Breast epithelium (tissue), 3 donors: ENCODE data around the gene HTT.

Source experiments
- CTCF ChIP-seq, 3 donors: fragments of 450-650 bp; IDR thresholded peaks; one replicate each; pipeline ENCODE4 v1.5.1; 2016 to 2017; ENCODE audit warnings: antibody characterized with exemption in 3 of 3, mild to moderate bottlenecking in 3 of 3, moderate library complexity in 3 of 3
- POLR2A ChIP-seq: fragments of 450-650 bp; IDR thresholded peaks from one replicate; pipeline ENCODE4 v1.6.1; 2016; ENCODE audit warnings: antibody characterized with exemption, mild to moderate bottlenecking, moderate library complexity
- POLR2AphosphoS5 ChIP-seq, 3 donors: sonication (generic); formaldehyde crosslinking; IDR thresholded peaks; one replicate each; pipeline ENCODE4 v1.6.1; 2017; ENCODE audit warnings: antibody characterized with exemption in 3 of 3

- TF ChIP-seq CTCF (IDR thresholded peaks at IDR 0.05) (no peak), POLR2A (no peak), POLR2AphosphoS5 (IDR thresholded peaks at IDR 0.05) (no peak)
Observed at GRCh38 chr4:3042226-3042625, 32.3 kb upstream of the HTT start.
